Breast epithelium (tissue), 4 donors: ENCODE data around the gene NIP7. TPM values are rescaled to one million over a fixed set of nuclear protein-coding genes. Genes with fewer than 3 reads are reported as not detected.

Experiments used
- DNase-seq, 2 donors: peaks; one replicate each; pipeline ENCODE4 v3.0.0-alpha.2; 2019; ENCODE audit warnings: low spot score in 2 of 2
- H3K27ac ChIP-seq, 2 donors: fragments of 200-600 bp; sonication (generic) in 1 of 2; one replicate each; pipeline ENCODE4 v1.5.1; 2016 to 2019; ENCODE audit warnings: mild to moderate bottlenecking in 1 of 2
- H3K27me3 ChIP-seq, 2 donors: fragments of 200-600 bp; sonication (generic) in 1 of 2; one replicate each; pipeline versions ENCODE4 v1.5.1 to v1.6.0; 2017 to 2019; ENCODE audit warnings: control low read depth in 1 of 2, mild to moderate bottlenecking in 1 of 2
- H3K36me3 ChIP-seq: fragments of 200-600 bp; one replicate; pipeline ENCODE4 v1.5.1; 2019
- H3K4me1 ChIP-seq, 2 donors: fragments of 200-600 bp; sonication (generic); one replicate each; pipeline ENCODE4 v1.5.1; 2016 to 2019; ENCODE audit warnings: control low read depth in 1 of 2
- H3K4me3 ChIP-seq, 3 donors: fragments of 200-600 bp; sonication (generic); 1 replicate in 2 of 3; 2 replicates in 1 of 3; pipeline ENCODE4 v1.5.1; 2016 to 2019; ENCODE audit warnings: mild to moderate bottlenecking in 3 of 3, moderate library complexity in 2 of 3
- H3K9me3 ChIP-seq, 2 donors: fragments of 200-600 bp; sonication (generic) in 1 of 2; one replicate each; pipeline ENCODE4 v1.5.1; 2016 to 2019; ENCODE audit warnings: control low read depth in 1 of 2
- POLR2A ChIP-seq: fragments of 450-650 bp; IDR thresholded peaks from one replicate; pipeline ENCODE4 v1.6.1; 2016; ENCODE audit warnings: antibody characterized with exemption, mild to moderate bottlenecking, moderate library complexity
- POLR2AphosphoS5 ChIP-seq, 3 donors: sonication (generic); formaldehyde crosslinking; IDR thresholded peaks; one replicate each; pipeline ENCODE4 v1.6.1; 2017; ENCODE audit warnings: antibody characterized with exemption in 3 of 3
- intact Hi-C: fragments of 100-400 bp; cut with DNase I; formaldehyde crosslinking; loops from one replicate; pipeline ENCODE4 v1.15.1; 2023; ENCODE audit warnings: low total_unique reads
- total RNA-seq, 3 donors: library from RNA; depleted of rRNA; stranded (reverse); fragments of >200 nt; gene quantifications; one replicate each; pipeline ENCODE4 v1.1.0, GENCODE V29; 2016
- TF ChIP-seq, protein P1 (sequence below), 3 donors: fragments of 450-650 bp; IDR thresholded peaks; one replicate each; pipeline ENCODE4 v1.5.1; 2016 to 2017; ENCODE audit warnings: antibody characterized with exemption in 3 of 3, mild to moderate bottlenecking in 3 of 3, moderate library complexity in 3 of 3

NIP7 gene
- total RNA-seq, 3 donors from 2014 or later: 10.6 to 16.1 (median 15.4) TPM

DNA sequence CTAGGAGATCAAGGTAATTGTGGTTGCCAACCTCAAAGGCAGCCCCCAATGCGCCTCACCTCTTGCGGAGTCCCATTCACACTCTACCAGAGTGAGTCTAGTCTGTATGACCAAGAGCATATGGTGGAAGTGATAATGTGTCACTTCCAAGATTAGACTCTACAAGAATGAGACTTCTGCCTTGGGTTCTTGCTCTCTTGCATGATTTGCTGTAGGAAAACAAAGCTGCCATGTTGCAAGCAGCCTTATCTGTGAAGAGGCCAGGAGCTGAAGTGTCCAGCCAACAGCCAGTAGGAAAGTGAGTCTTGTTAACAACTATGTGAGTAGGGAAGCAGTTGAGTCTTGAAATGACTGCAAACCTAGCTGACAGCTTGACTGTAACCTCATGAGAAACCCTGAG, 42.8 kb downstream of the NIP7 start:
- Histone ChIP-seq H3K9me3 (no peaks in the 10 kb centered on the region), H3K36me3 (no peaks in the 10 kb centered on the region), H3K27me3 (no peaks in the 10 kb centered on the region), H3K27ac (no peak overlapping the region), H3K4me1 (peaks cover 0 to 6% of the 10 kb centered on the region in 2 donors), H3K4me3 (no peak overlapping the region)
- peak in 1 of 2 donors; percentile 7 for DNase-seq
- intact Hi-C loops: no loop called here
- TF ChIP-seq POLR2A (no peak), POLR2AphosphoS5 (IDR thresholded peaks at IDR 0.05) (no peak)
- TF ChIP-seq, protein P1, sequence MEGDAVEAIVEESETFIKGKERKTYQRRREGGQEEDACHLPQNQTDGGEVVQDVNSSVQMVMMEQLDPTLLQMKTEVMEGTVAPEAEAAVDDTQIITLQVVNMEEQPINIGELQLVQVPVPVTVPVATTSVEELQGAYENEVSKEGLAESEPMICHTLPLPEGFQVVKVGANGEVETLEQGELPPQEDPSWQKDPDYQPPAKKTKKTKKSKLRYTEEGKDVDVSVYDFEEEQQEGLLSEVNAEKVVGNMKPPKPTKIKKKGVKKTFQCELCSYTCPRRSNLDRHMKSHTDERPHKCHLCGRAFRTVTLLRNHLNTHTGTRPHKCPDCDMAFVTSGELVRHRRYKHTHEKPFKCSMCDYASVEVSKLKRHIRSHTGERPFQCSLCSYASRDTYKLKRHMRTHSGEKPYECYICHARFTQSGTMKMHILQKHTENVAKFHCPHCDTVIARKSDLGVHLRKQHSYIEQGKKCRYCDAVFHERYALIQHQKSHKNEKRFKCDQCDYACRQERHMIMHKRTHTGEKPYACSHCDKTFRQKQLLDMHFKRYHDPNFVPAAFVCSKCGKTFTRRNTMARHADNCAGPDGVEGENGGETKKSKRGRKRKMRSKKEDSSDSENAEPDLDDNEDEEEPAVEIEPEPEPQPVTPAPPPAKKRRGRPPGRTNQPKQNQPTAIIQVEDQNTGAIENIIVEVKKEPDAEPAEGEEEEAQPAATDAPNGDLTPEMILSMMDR (IDR thresholded peaks at IDR 0.05): no peak

GRCh38 chr16:69384974-69385373, 45.4 kb downstream of the NIP7 start:
- Histone ChIP-seq H3K27ac (peak overlapping the region; percentile 93 to 97), H3K4me1 (peaks cover 0 to 6% of the 10 kb centered on the region in 2 donors), H3K36me3 (no peaks in the 10 kb centered on the region), H3K27me3 (no peaks in the 10 kb centered on the region), H3K4me3 (peak overlapping the region; percentile 76 to 85 (median 80)), H3K9me3 (no peaks in the 10 kb centered on the region)
- no peak for DNase-seq
- intact Hi-C loops: no loop called here
- TF ChIP-seq, protein P1 (IDR thresholded peaks at IDR 0.05): no peak
- TF ChIP-seq POLR2AphosphoS5 (IDR thresholded peaks at IDR 0.05) (no peak), POLR2A (no peak)

DNA sequence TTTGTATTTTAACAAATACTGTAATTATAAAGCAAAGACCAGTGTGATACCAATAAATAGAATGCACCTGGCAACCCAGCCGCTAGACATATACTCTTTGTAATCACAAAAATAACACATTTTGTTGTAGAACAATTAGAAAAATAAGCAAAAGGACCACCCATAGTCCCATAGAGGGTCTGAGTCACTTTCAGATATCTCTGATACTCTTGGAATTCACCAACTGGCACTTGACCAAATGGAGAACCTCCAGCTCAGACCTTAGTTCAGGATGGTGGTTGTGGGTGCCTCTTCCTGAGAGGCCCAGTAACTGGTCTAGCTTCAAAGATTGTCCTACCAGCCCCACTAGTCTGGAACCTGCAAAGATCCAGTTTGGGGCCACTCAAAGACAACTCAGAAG, 47.0 kb downstream of the NIP7 start:
- no peak overlapping the region for H3K27ac ChIP-seq
- intact Hi-C loops: no loop called here
- H3K4me3 ChIP-seq: peak overlapping the region in 1 of 3 donors; percentile 76

More for the DNA sequence above, 47.0 kb downstream of the NIP7 start:
- TF ChIP-seq, protein P1 (IDR thresholded peaks at IDR 0.05): no peak
- TF ChIP-seq POLR2A (no peak), POLR2AphosphoS5 (IDR thresholded peaks at IDR 0.05) (no peak)
- peaks cover 0 to 6% of the 10 kb centered on the region in 2 donors for H3K4me1 ChIP-seq
- H3K27me3 ChIP-seq: no peaks in the 10 kb centered on the region
- DNase-seq: peak in 1 of 2 donors; percentile 16
- no peaks in the 10 kb centered on the region for H3K36me3 ChIP-seq
- H3K9me3 ChIP-seq: no peaks in the 10 kb centered on the region

Other genes with a start within 250 kb of the NIP7 start
- 10 to 100 TPM in 1 of 3 donors, 1 to 10 TPM in 1, under 1 TPM in 1; 0.96 to 10.5 (median 2.5) TPM for gene HAS3, start 234.1 kb upstream of the NIP7 start, total RNA-seq
- gene CHTF8, start 207.2 kb upstream of the NIP7 start, total RNA-seq: 10 to 100 TPM; 54.1 to 85.8 (median 71.2) TPM
- 10 to 100 TPM; 24.6 to 34.1 (median 33.9) TPM for gene UTP4, start 207.1 kb upstream of the NIP7 start, total RNA-seq
- gene SNTB2, start 152.6 kb upstream of the NIP7 start, total RNA-seq: 10 to 100 TPM; 29.8 to 78.1 (median 36.6) TPM
- gene VPS4A, start 28.4 kb upstream of the NIP7 start, total RNA-seq: 10 to 100 TPM; 31.3 to 43.8 (median 32.4) TPM
- 10 to 100 TPM; 13.9 to 20.2 (median 19.7) TPM for gene PDF, start 9.2 kb upstream of the NIP7 start, total RNA-seq
- 10 to 100 TPM; 40.2 to 52.8 (median 44.9) TPM for gene COG8, start 208 bp upstream of the NIP7 start, total RNA-seq
- 1 to 10 TPM in 1 of 3 donors, under 1 TPM in 1, not detected in 1; 0.32 to 1.3 TPM for gene TMED6, start 12.0 kb downstream of the NIP7 start, total RNA-seq
- gene TERF2, start 46.2 kb downstream of the NIP7 start, total RNA-seq: 10 to 100 TPM; 15.5 to 18.7 (median 18.0) TPM
- 10 to 100 TPM; 28.2 to 48.0 (median 34.7) TPM for gene CYB5B, start 84.8 kb downstream of the NIP7 start, total RNA-seq
- gene NFAT5, start 226.2 kb downstream of the NIP7 start, total RNA-seq: 10 to 100 TPM; 57.3 to 88.3 (median 63.3) TPM